Measurements from ENCODE around the gene MAML3. TPM values are rescaled to one million over a fixed set of nuclear protein-coding genes. Genes with fewer than 3 reads are reported as not detected.

Gene MAML3
- total and polyA plus RNA-seq, 5 donors from 2014 or later, result 0.11 to 1.1 (median 0.16) TPM; not detected in 1

DNA sequence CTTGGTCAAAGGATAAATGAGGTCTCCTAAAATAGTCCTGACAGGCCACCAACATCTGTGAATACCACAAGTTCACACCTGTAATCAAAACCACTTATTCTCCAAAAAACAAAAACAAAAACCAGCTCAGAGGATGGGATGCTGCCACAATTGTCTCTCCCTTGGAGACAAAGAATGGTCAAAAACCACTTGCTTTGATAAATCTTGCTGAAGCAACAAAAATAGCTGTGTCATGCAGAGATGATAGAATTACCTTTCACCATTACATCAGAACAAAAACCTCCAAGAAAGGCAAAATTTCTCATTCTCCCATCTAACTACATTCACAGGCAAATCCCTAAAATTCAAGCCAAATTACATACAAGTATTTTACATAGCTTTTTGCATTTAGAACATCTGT lies 180.4 kb downstream of the MAML3 start:
- Mint-ChIP-seq H3K4me3 (no peak overlapping the region), H3K9me3 (peaks cover 0 to 2% (median 0%) of the 10 kb centered on the region in 7 donors), H3K4me1 (peaks cover 0 to 7% (median 1%) of the 10 kb centered on the region in 4 donors), H3K27ac (no peak overlapping the region), H3K27me3 (no peaks in the 10 kb centered on the region), H3K36me3 (no peaks in the 10 kb centered on the region)
- Histone ChIP-seq H3K36me3 (ENCODE audit: control insufficient read depth, insufficient read depth, low read length) (no peaks in the 10 kb centered on the region), H3K4me1 (ENCODE audit: control insufficient read depth, insufficient read depth, low read length, poor library complexity, severe bottlenecking) (no peaks in the 10 kb centered on the region), H3K27ac (ENCODE audit: insufficient read depth, low read length, poor library complexity, severe bottlenecking) (no peak overlapping the region), H3K9me3 (ENCODE audit: control insufficient read depth in 2 of 2, low read length in 2 of 2) (no peaks in the 10 kb centered on the region), H3K27me3 (ENCODE audit: control insufficient read depth, insufficient read depth, low read length) (no peaks in the 10 kb centered on the region), H3K4me3 (ENCODE audit: low read depth, low read length) (no peak overlapping the region)
- DNase-seq, result no peak
- ATAC-seq (ENCODE audit: low read depth in 2 of 2), result no peak

GRCh38 chr4:139973015-139973414 lies 181.0 kb downstream of the MAML3 start:
- Mint-ChIP-seq H3K4me1 (peaks cover 0 to 6% (median 0%) of the 10 kb centered on the region in 4 donors), H3K9me3 (peaks cover 0 to 2% (median 0%) of the 10 kb centered on the region in 7 donors), H3K36me3 (no peaks in the 10 kb centered on the region), H3K4me3 (no peak overlapping the region), H3K27me3 (no peaks in the 10 kb centered on the region), H3K27ac (no peak overlapping the region)
- H3K27ac ChIP-seq (ENCODE audit: insufficient read depth, low read length, poor library complexity, severe bottlenecking), result no peak overlapping the region
- H3K27me3 ChIP-seq (ENCODE audit: control insufficient read depth, insufficient read depth, low read length), result no peaks in the 10 kb centered on the region
- no peaks in the 10 kb centered on the region for H3K4me1 ChIP-seq (ENCODE audit: control insufficient read depth, insufficient read depth, low read length, poor library complexity, severe bottlenecking)
- H3K9me3 ChIP-seq (ENCODE audit: control insufficient read depth in 2 of 2, low read length in 2 of 2), result no peaks in the 10 kb centered on the region
- DNase-seq, result no peak
- no peak overlapping the region for H3K4me3 ChIP-seq (ENCODE audit: low read depth, low read length)
- no peak for ATAC-seq (ENCODE audit: low read depth in 2 of 2)
- no peaks in the 10 kb centered on the region for H3K36me3 ChIP-seq (ENCODE audit: control insufficient read depth, insufficient read depth, low read length)

DNA sequence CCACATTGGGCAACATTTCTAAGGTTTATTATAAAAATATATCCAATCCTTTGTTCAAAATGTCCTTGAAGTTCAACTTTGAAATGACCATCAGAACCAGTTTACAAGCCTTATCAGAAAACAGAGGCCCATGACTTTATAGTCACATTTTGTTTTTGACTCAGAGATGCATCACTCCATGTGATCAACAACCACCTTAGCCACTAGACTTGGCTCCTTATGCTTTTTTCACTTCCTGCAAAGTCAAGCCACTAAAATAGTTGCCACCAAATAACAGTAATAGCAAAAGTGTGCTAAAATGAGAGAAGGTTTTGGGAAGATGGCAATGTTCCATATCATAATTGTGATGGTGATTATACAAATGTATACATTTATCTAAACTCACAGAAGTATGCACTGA lies 181.7 kb downstream of the MAML3 start:
- Histone ChIP-seq H3K27me3 (ENCODE audit: control insufficient read depth, insufficient read depth, low read length) (no peaks in the 10 kb centered on the region), H3K27ac (ENCODE audit: insufficient read depth, low read length, poor library complexity, severe bottlenecking) (no peak overlapping the region), H3K36me3 (ENCODE audit: control insufficient read depth, insufficient read depth, low read length) (no peaks in the 10 kb centered on the region), H3K4me3 (ENCODE audit: low read depth, low read length) (no peak overlapping the region), H3K9me3 (ENCODE audit: control insufficient read depth in 2 of 2, low read length in 2 of 2) (no peaks in the 10 kb centered on the region), H3K4me1 (ENCODE audit: control insufficient read depth, insufficient read depth, low read length, poor library complexity, severe bottlenecking) (no peaks in the 10 kb centered on the region)
- no peaks in the 10 kb centered on the region for H3K36me3 Mint-ChIP-seq
- peaks cover 0 to 6% (median 0%) of the 10 kb centered on the region in 4 donors for H3K4me1 Mint-ChIP-seq
- no peak overlapping the region for H3K27ac Mint-ChIP-seq
- peaks cover 0 to 2% (median 0%) of the 10 kb centered on the region in 7 donors for H3K9me3 Mint-ChIP-seq
- DNase-seq (no peak), ATAC-seq (ENCODE audit: low read depth in 2 of 2) (no peak)
- H3K27me3 Mint-ChIP-seq, result no peaks in the 10 kb centered on the region
- no peak overlapping the region for H3K4me3 Mint-ChIP-seq

DNA sequence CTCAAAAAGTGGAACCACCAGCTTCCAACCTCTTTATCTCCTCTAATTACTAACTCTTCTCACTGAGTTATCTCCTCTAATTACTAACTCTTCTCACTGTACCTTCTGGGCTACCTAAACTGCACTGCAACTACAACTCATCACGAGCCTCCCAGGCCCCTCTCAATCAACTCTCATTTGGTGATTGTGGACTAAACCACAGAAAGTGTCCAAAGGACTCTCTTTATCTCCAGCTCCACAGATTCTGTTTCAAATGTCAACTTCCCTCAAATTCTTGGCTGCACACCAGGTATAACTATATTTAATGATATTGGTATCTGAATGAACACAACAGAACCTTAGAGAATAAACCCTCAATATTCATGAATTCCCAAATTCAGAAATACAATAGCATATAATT lies 182.9 kb downstream of the MAML3 start:
- H3K9me3 ChIP-seq (ENCODE audit: control insufficient read depth in 2 of 2, low read length in 2 of 2), result no peaks in the 10 kb centered on the region
- no peaks in the 10 kb centered on the region for H3K27me3 ChIP-seq (ENCODE audit: control insufficient read depth, insufficient read depth, low read length)
- H3K4me3 ChIP-seq (ENCODE audit: low read depth, low read length), result no peak overlapping the region
- H3K4me1 ChIP-seq (ENCODE audit: control insufficient read depth, insufficient read depth, low read length, poor library complexity, severe bottlenecking), result no peaks in the 10 kb centered on the region
- peaks cover 0 to 2% (median 0%) of the 10 kb centered on the region in 7 donors for H3K9me3 Mint-ChIP-seq
- no peak overlapping the region for H3K27ac Mint-ChIP-seq
- peaks cover 0 to 5% (median 0%) of the 10 kb centered on the region in 4 donors for H3K4me1 Mint-ChIP-seq
- H3K36me3 Mint-ChIP-seq, result no peaks in the 10 kb centered on the region
- no peak for DNase-seq
- peaks cover 4% of the 10 kb centered on the region for H3K27me3 Mint-ChIP-seq
- no peak overlapping the region for H3K27ac ChIP-seq (ENCODE audit: insufficient read depth, low read length, poor library complexity, severe bottlenecking)
- H3K36me3 ChIP-seq (ENCODE audit: control insufficient read depth, insufficient read depth, low read length), result no peaks in the 10 kb centered on the region
- ATAC-seq (ENCODE audit: low read depth in 2 of 2), result no peak
- H3K4me3 Mint-ChIP-seq, result no peak overlapping the region

DNA sequence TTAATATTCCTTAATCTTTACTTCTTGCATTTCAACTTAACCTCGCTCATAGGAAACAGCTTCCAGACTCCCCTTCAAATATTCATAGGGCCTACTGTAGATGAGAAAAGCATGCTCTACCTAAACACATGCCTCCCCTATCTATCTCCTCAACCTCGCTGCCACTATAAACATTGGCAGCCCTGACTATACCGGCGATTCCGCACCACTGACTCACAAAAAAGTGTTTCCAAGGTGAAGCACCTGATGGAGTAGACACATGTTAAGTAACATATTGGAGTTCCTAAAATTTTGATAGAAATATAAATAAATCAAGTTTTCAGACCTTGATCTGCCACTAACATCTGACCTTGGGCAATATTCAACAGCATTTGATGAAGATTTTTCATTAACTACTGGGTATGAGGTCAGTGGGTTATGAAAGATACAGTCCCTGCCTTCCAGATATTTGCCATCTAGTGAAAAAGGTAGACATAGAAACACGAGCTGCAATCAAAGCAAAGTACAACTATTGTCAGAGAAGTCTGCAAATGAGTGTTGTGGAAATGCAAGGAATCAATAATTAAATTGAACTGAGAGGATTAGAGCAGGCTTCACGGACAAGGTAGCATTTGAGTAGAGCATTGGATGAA lies 184.2 kb downstream of the MAML3 start:
- DNase-seq (no peak), ATAC-seq (ENCODE audit: low read depth in 2 of 2) (no peak)
- Mint-ChIP-seq H3K27ac (no peak overlapping the region), H3K9me3 (peaks cover 0 to 2% (median 0%) of the 10 kb centered on the region in 7 donors), H3K27me3 (peaks cover 10% of the 10 kb centered on the region), H3K4me3 (no peak overlapping the region), H3K4me1 (no peaks in the 10 kb centered on the region), H3K36me3 (no peaks in the 10 kb centered on the region)
- Histone ChIP-seq H3K4me1 (ENCODE audit: control insufficient read depth, insufficient read depth, low read length, poor library complexity, severe bottlenecking) (no peaks in the 10 kb centered on the region), H3K9me3 (ENCODE audit: control insufficient read depth in 2 of 2, low read length in 2 of 2) (no peaks in the 10 kb centered on the region), H3K36me3 (ENCODE audit: control insufficient read depth, insufficient read depth, low read length) (no peaks in the 10 kb centered on the region), H3K27ac (ENCODE audit: insufficient read depth, low read length, poor library complexity, severe bottlenecking) (no peak overlapping the region), H3K27me3 (ENCODE audit: control insufficient read depth, insufficient read depth, low read length) (no peaks in the 10 kb centered on the region), H3K4me3 (ENCODE audit: low read depth, low read length) (no peak overlapping the region)

GRCh38 chr4:139968831-139969230 lies 185.2 kb downstream of the MAML3 start:
- H3K27me3 ChIP-seq (ENCODE audit: control insufficient read depth, insufficient read depth, low read length), result no peaks in the 10 kb centered on the region
- ATAC-seq (ENCODE audit: low read depth in 2 of 2), result no peak
- H3K27ac Mint-ChIP-seq, result no peak overlapping the region

GRCh38 chr4:139966383-139966782 lies 187.6 kb downstream of the MAML3 start:
- Mint-ChIP-seq H3K27me3 (peaks cover 14% of the 10 kb centered on the region), H3K36me3 (no peaks in the 10 kb centered on the region), H3K4me3 (no peak overlapping the region), H3K4me1 (no peaks in the 10 kb centered on the region), H3K27ac (no peak overlapping the region), H3K9me3 (no peaks in the 10 kb centered on the region)
- Histone ChIP-seq H3K36me3 (ENCODE audit: control insufficient read depth, insufficient read depth, low read length) (no peaks in the 10 kb centered on the region), H3K27me3 (ENCODE audit: control insufficient read depth, insufficient read depth, low read length) (no peaks in the 10 kb centered on the region), H3K27ac (ENCODE audit: insufficient read depth, low read length, poor library complexity, severe bottlenecking) (no peak overlapping the region), H3K4me1 (ENCODE audit: control insufficient read depth, insufficient read depth, low read length, poor library complexity, severe bottlenecking) (no peaks in the 10 kb centered on the region), H3K9me3 (ENCODE audit: control insufficient read depth in 2 of 2, low read length in 2 of 2) (no peaks in the 10 kb centered on the region), H3K4me3 (ENCODE audit: low read depth, low read length) (no peak overlapping the region)
- no peak for ATAC-seq (ENCODE audit: low read depth in 2 of 2)
- no peak for DNase-seq

More at GRCh38 chr4:139968831-139969230, 185.2 kb downstream of the MAML3 start:
- no peak overlapping the region for H3K27ac ChIP-seq (ENCODE audit: insufficient read depth, low read length, poor library complexity, severe bottlenecking)
- H3K9me3 Mint-ChIP-seq, result no peaks in the 10 kb centered on the region
- no peaks in the 10 kb centered on the region for H3K36me3 ChIP-seq (ENCODE audit: control insufficient read depth, insufficient read depth, low read length)
- DNase-seq, result no peak
- H3K36me3 Mint-ChIP-seq, result no peaks in the 10 kb centered on the region
- no peaks in the 10 kb centered on the region for H3K4me1 Mint-ChIP-seq
- no peaks in the 10 kb centered on the region for H3K4me1 ChIP-seq (ENCODE audit: control insufficient read depth, insufficient read depth, low read length, poor library complexity, severe bottlenecking)
- peaks cover 10% of the 10 kb centered on the region for H3K27me3 Mint-ChIP-seq
- no peak overlapping the region for H3K4me3 ChIP-seq (ENCODE audit: low read depth, low read length)
- no peak overlapping the region for H3K4me3 Mint-ChIP-seq
- no peaks in the 10 kb centered on the region for H3K9me3 ChIP-seq (ENCODE audit: control insufficient read depth in 2 of 2, low read length in 2 of 2)

- Histone ChIP-seq H3K27me3 (ENCODE audit: control insufficient read depth, insufficient read depth, low read length) (no peaks in the 10 kb centered on the region), H3K36me3 (ENCODE audit: control insufficient read depth, insufficient read depth, low read length) (no peaks in the 10 kb centered on the region), H3K9me3 (ENCODE audit: control insufficient read depth in 2 of 2, low read length in 2 of 2) (no peaks in the 10 kb centered on the region), H3K4me1 (ENCODE audit: control insufficient read depth, insufficient read depth, low read length, poor library complexity, severe bottlenecking) (no peaks in the 10 kb centered on the region), H3K27ac (ENCODE audit: insufficient read depth, low read length, poor library complexity, severe bottlenecking) (no peak overlapping the region), H3K4me3 (ENCODE audit: low read depth, low read length) (no peak overlapping the region)
- Mint-ChIP-seq H3K9me3 (no peaks in the 10 kb centered on the region), H3K4me3 (no peak overlapping the region), H3K4me1 (no peaks in the 10 kb centered on the region), H3K36me3 (no peaks in the 10 kb centered on the region), H3K27ac (no peak overlapping the region), H3K27me3 (peaks cover 14% of the 10 kb centered on the region)
- no peak for DNase-seq
- ATAC-seq (ENCODE audit: low read depth in 2 of 2), result no peak
These were observed 188.2 kb downstream of the MAML3 start for GRCh38 chr4:139965789-139966188.

All from CD4-positive, CD25-positive, alpha-beta regulatory T cell (primary cell).